WTC11 (cell line): ENCODE results near the gene VEGFB. TPM values are rescaled to one million over a fixed set of nuclear protein-coding genes. Genes with fewer than 3 reads are reported as not detected.

Experiments
- ATAC-seq: fragments of 200-7000 bp; cut with Tn5 transposase; 2 replicates; pipeline ENCODE4 v1.10.0; 2021; ENCODE audit warnings: mild to moderate bottlenecking, moderate library complexity
- CTCF ChIA-PET: fragments of 300-600 bp; sonication (Branson Sonifier 250); formaldehyde crosslinking; loops from one replicate; lab custom pipeline; 2021; ENCODE audit warnings: antibody characterized with exemption; lab: Charles Lee
- POLR2A ChIA-PET: fragments of 350-600 bp; sonication (Branson Sonifier 250); formaldehyde crosslinking; loops from one replicate; lab custom pipeline; 2021; ENCODE audit warnings: antibody characterized with exemption; lab: Charles Lee
- DNase-seq: peaks from one replicate; pipeline ENCODE4 v3.0.0; 2021; ENCODE audit warnings: low spot score
- H3K27ac Mint-ChIP-seq: 2 replicates; pipeline ENCODE4 v1.8.0; 2021; ENCODE audit warnings: mixed read lengths
- H3K27me3 Mint-ChIP-seq: 2 replicates; pipeline ENCODE4 v1.8.0; 2021; ENCODE audit warnings: low read depth, mild to moderate bottlenecking, moderate library complexity, mixed read lengths
- H3K36me3 Mint-ChIP-seq: 2 replicates; pipeline ENCODE4 v1.8.0; 2021; ENCODE audit warnings: mixed read lengths
- H3K4me1 Mint-ChIP-seq: 2 replicates; pipeline ENCODE4 v1.8.0; 2022; ENCODE audit warnings: mixed read lengths
- H3K4me3 Mint-ChIP-seq: 2 replicates; pipeline ENCODE4 v1.8.0; 2021; ENCODE audit warnings: mild to moderate bottlenecking, moderate library complexity, mixed read lengths
- H3K9me3 Mint-ChIP-seq: 2 replicates; pipeline ENCODE4 v1.8.0; 2021; ENCODE audit warnings: mixed read lengths
- ARID4B ChIP-seq: sonication (generic); formaldehyde crosslinking; IDR thresholded peaks from 2 replicates; pipeline ENCODE4 v1.8.0; 2023; ENCODE audit warnings: missing genetic modification reagents, mild to moderate bottlenecking, borderline replicate concordance
- ATF6 ChIP-seq: sonication (generic); formaldehyde crosslinking; IDR thresholded peaks from 2 replicates; pipeline ENCODE4 v1.8.1; 2023; ENCODE audit warnings: mild to moderate bottlenecking, missing genetic modification reagents
- CBFB ChIP-seq: sonication (generic); formaldehyde crosslinking; IDR thresholded peaks from 2 replicates; pipeline ENCODE4 v1.8.1; 2022; ENCODE audit warnings: mild to moderate bottlenecking, low read depth, missing genetic modification reagents
- CDX4 ChIP-seq: fragments of 250-450 bp; sonication (Bioruptor Pico); IDR thresholded peaks from 2 replicates; pipeline ENCODE4 v1.9.0; 2021; ENCODE audit warnings: moderate library complexity, mild to moderate bottlenecking, inconsistent platforms, borderline replicate concordance
- CREB1 ChIP-seq: sonication (generic); formaldehyde crosslinking; IDR thresholded peaks from 2 replicates; pipeline ENCODE4 v1.8.0; 2023; ENCODE audit warnings: mild to moderate bottlenecking, missing genetic modification reagents
- E2F1 ChIP-seq: sonication (generic); formaldehyde crosslinking; IDR thresholded peaks from 2 replicates; pipeline ENCODE4 v1.8.0; 2022; ENCODE audit warnings: mild to moderate bottlenecking, missing genetic modification reagents
- ELF4 ChIP-seq: sonication (generic); formaldehyde crosslinking; IDR thresholded peaks from 2 replicates; pipeline ENCODE4 v1.8.1; 2022; ENCODE audit warnings: low read depth, mild to moderate bottlenecking, moderate library complexity, missing genetic modification reagents
- ESRRA ChIP-seq: sonication (generic); formaldehyde crosslinking; IDR thresholded peaks from 2 replicates; pipeline ENCODE4 v1.8.1; 2022; ENCODE audit warnings: mild to moderate bottlenecking, missing genetic modification reagents, borderline replicate concordance
- GTF2I ChIP-seq: fragments of 250-450 bp; sonication (Bioruptor Pico); conservative IDR thresholded peaks from 2 replicates; pipeline ENCODE4 v1.4.0; 2021; ENCODE audit warnings: mild to moderate bottlenecking
- JAZF1 ChIP-seq: fragments of 250-450 bp; sonication (Bioruptor Pico); IDR thresholded peaks from 2 replicates; pipeline ENCODE4 v1.9.0; 2021; ENCODE audit warnings: moderate library complexity, mild to moderate bottlenecking, inconsistent platforms
- NFE2L1 ChIP-seq: sonication (generic); formaldehyde crosslinking; IDR thresholded peaks from 2 replicates; pipeline ENCODE4 v1.8.1; 2023; ENCODE audit warnings: missing genetic modification reagents
- PRDM15 ChIP-seq: sonication (generic); formaldehyde crosslinking; IDR thresholded peaks from 2 replicates; pipeline ENCODE4 v1.8.0; 2022; ENCODE audit warnings: missing genetic modification reagents
- PREB ChIP-seq: sonication (generic); formaldehyde crosslinking; IDR thresholded peaks from 2 replicates; pipeline ENCODE4 v1.8.1; 2022; ENCODE audit warnings: mild to moderate bottlenecking, missing genetic modification reagents, moderate library complexity, borderline replicate concordance
- RORB ChIP-seq: fragments of 250-450 bp; sonication (Bioruptor Pico); IDR thresholded peaks from 2 replicates; pipeline ENCODE4 v1.9.0; 2021; ENCODE audit warnings: mild to moderate bottlenecking
- SP1 ChIP-seq: sonication (generic); formaldehyde crosslinking; conservative IDR thresholded peaks from 2 replicates; pipeline ENCODE4 v1.8.1; 2022; ENCODE audit warnings: missing genetic modification reagents
- ZNF138 ChIP-seq: sonication (generic); formaldehyde crosslinking; conservative IDR thresholded peaks from 2 replicates; pipeline ENCODE4 v1.8.1; 2022; ENCODE audit warnings: mild to moderate bottlenecking, moderate library complexity, missing genetic modification reagents
- ZNF416 ChIP-seq: fragments of 250-450 bp; sonication (Bioruptor Pico); IDR thresholded peaks from 2 replicates; pipeline ENCODE4 v1.9.0; 2021; ENCODE audit warnings: mild to moderate bottlenecking, inconsistent platforms
- total RNA-seq: library from RNA; stranded (reverse); gene quantifications from 3 replicates; pipeline ENCODE4 v1.2.3, GENCODE V29; 2021

The VEGFB gene
- total RNA-seq, 1 experiment from 2014 or later: 51.7 TPM

- ChIA-PET POLR2A (no interaction called here), CTCF (interaction anchor here (1.5 kb wide), 1 partner anchor 10 kb away, joined by 4 read pairs; no protein-coding TSS in a partner anchor)
- Mint-ChIP-seq H3K36me3 (peaks cover 37% of the 10 kb centered on the region), H3K9me3 (no peaks in the 10 kb centered on the region), H3K4me3 (no peak overlapping the region), H3K27me3 (no peaks in the 10 kb centered on the region), H3K4me1 (no peaks in the 10 kb centered on the region; the same call in 1 of the 2 replicates), H3K27ac (no peak overlapping the region)
- DNase-seq (no peak), ATAC-seq (no peak)
- TF ChIP-seq ZNF138: no peak
- TF ChIP-seq ATF6 (CRISPR knock-in tag): no peak
- TF ChIP-seq CBFB (CRISPR knock-in tag): no peak
- TF ChIP-seq ARID4B (CRISPR knock-in tag): no peak
- no peak for TF ChIP-seq ELF4 (CRISPR knock-in tag)
- no peak for TF ChIP-seq ESRRA (CRISPR knock-in tag)
- no peak for TF ChIP-seq PREB (CRISPR knock-in tag)
- TF ChIP-seq CDX4 (CRISPR knock-in tag): no peak
- no peak for TF ChIP-seq E2F1 (CRISPR knock-in tag)
- TF ChIP-seq CREB1: no peak
- no peak for TF ChIP-seq RORB (CRISPR knock-in tag)
- no peak for TF ChIP-seq JAZF1 (CRISPR knock-in tag)
- no peak for TF ChIP-seq NFE2L1 (CRISPR knock-in tag)
- TF ChIP-seq ZNF416 (CRISPR knock-in tag): no peak
- no peak for TF ChIP-seq SP1 (CRISPR knock-in tag)
- TF ChIP-seq GTF2I: no peak
- no peak for TF ChIP-seq PRDM15
Observed at GRCh38 chr11:64260147-64260708, 25.8 kb downstream of the VEGFB start.
